A549 (cell line): ENCODE measurements around the gene TCP11L1.

Source experiments
- CTCF ChIP-seq: fragments of >200 bp; sonication (Bioruptor Twin); formaldehyde crosslinking; IDR thresholded peaks from 3 replicates; pipeline ENCODE4 v1.5.1; 2016
- ELK1 ChIP-seq: fragments of 150-350 bp; IDR thresholded peaks from 2 replicates; pipeline ENCODE4 v1.6.1; 2014; ENCODE audit warnings: low read depth, mild to moderate bottlenecking, low read length
- JUN ChIP-seq, 2 experiments: fragments of >200 bp; sonication (Bioruptor Twin); formaldehyde crosslinking; IDR thresholded peaks; 2 replicates in 1 of 2; 3 replicates in 1 of 2; pipeline ENCODE4 v1.6.1; 2016 to 2017
- MYC ChIP-seq: IDR thresholded peaks from 2 replicates; pipeline ENCODE4 v1.6.1; 2012; ENCODE audit warnings: mild to moderate bottlenecking, inconsistent platforms, low read length, improper control_type of control experiment, borderline replicate concordance
- NPAS2 ChIP-seq: fragments of 250-450 bp; sonication (Bioruptor Pico); IDR thresholded peaks from 2 replicates; pipeline ENCODE4 v1.8.0; 2022; ENCODE audit warnings: mild to moderate bottlenecking, moderate library complexity, borderline replicate concordance
- POLR2A ChIP-seq: IDR thresholded peaks from 2 replicates; pipeline ENCODE4 v1.6.1; 2012; ENCODE audit warnings: mild to moderate bottlenecking, low read length
- RCOR1 ChIP-seq: fragments of 150-350 bp; IDR thresholded peaks from 2 replicates; pipeline ENCODE4 v1.6.1; 2014; ENCODE audit warnings: antibody characterized with exemption, low read length, low read depth
- ZSCAN20 ChIP-seq: fragments of 250-450 bp; sonication (Bioruptor Pico); IDR thresholded peaks from 2 replicates; pipeline ENCODE4 v1.8.0; 2022; ENCODE audit warnings: mild to moderate bottlenecking, moderate library complexity
- TF ChIP-seq, protein P1 (sequence below): IDR thresholded peaks from 2 replicates; pipeline ENCODE4 v1.6.1; 2012

GRCh38 chr11:33060271-33060670, 20.9 kb downstream of the TCP11L1 start:
- no peak for TF ChIP-seq CTCF
- no peak for TF ChIP-seq ZSCAN20 (CRISPR knock-in tag)
- no peak for TF ChIP-seq POLR2A
- no peak for TF ChIP-seq RCOR1
- TF ChIP-seq, protein P1, sequence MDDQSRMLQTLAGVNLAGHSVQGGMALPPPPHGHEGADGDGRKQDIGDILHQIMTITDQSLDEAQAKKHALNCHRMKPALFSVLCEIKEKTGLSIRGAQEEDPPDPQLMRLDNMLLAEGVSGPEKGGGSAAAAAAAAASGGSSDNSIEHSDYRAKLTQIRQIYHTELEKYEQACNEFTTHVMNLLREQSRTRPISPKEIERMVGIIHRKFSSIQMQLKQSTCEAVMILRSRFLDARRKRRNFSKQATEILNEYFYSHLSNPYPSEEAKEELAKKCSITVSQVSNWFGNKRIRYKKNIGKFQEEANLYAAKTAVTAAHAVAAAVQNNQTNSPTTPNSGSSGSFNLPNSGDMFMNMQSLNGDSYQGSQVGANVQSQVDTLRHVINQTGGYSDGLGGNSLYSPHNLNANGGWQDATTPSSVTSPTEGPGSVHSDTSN = no peak
- TF ChIP-seq ELK1 = no peak
- TF ChIP-seq NPAS2 (CRISPR knock-in tag) = no peak
- TF ChIP-seq MYC = no peak
- TF ChIP-seq JUN (IDR thresholded peaks at IDR 0.05) = no peak
